Activated CD8-positive, alpha-beta memory T cell treated with anti-CD3 and anti-CD28 coated beads for 4 hours (primary cell): Measurements from ENCODE around the gene MFAP4.

ENCODE experiments used
- DNase-seq, 2 donors: peaks; one replicate each; pipeline ENCODE4 v3.0.0-alpha.2; 2020; ENCODE audit warnings: low read depth in 2 of 2

Gene MFAP4

GRCh38 chr17:19410091-19410490, 23.1 kb upstream of the MFAP4 start:
- DNase-seq: no peak

DNA sequence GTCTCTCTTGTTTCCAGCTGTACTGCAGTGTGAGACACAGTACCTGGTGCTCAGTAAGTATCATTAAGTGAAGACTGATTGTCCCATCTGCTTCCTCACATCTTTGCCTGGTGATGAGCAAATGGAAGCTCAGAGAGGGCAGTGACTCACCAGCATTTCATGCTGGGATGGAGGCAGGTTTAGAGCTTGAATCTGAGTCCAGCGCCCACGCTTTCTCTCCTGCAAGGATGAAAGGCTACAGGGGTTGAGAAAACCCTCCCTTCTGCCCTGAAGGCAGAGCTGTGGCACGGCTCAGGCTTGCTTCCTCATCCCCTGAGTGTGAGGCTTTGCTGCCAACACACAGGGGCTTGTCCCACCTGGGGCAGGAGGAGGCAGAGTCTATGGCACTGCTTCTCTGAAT, 22.5 kb upstream of the MFAP4 start:
- DNase-seq: no peak

GRCh38 chr17:19409066-19409465, 22.1 kb upstream of the MFAP4 start:
- no peak for DNase-seq

DNA sequence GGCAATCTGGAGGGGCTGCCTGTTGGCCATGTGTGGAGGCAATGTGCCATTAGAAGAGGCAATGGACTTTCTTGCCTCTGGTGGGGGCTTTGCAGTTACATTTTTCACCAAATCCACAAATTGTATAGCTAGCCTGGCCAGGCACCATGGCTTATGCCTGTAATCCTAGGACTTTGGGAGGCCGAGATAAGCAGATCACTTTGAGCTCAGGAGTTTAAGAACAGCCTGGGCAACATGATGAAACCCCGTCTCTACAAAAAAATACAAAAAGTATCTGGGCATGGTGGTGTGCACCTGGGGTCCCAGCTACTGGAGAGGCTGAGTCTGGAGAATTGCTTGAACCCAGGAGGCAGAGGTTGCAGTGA, 21.3 kb upstream of the MFAP4 start:
- DNase-seq: no peak

DNA sequence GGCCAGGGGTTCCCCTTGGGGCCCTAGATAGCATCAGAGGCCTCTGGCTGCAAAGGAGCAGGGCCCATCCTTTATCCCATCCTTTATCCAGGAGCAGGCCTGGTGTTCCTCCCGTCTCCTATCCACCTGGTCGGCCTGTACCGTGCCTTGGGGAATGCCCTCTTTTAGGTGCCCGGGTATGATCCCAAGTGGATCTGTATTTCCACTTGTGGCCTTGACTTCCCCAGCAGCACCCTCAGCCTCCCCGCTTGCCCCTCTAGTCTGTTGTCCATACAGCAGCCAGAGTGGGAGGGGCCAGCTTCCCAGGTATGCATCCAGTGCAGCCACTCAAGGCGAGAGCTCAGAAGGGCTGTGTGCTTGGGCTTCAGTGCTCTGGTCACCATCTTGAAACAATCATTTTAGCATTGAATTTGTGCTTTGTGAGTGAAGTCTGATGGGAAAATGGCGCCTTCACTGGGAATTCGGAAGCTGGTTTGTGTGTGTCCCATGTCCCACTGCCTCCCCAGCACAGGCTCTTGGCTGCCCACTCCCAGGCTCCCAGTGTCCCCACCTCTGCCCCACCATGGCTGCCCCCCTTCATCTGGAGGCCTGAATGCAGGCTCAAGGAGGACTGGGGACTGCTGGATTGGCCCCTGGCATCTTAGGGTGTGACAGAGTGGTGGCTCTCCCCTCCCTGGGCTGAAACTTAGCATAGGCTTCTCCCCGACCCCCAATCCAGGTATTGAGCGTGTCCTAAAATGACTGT, 20.8 kb upstream of the MFAP4 start:
- DNase-seq: no peak

- no peak for DNase-seq
Observed at GRCh38 chr17:19405114-19405513, 18.1 kb upstream of the MFAP4 start.

DNA sequence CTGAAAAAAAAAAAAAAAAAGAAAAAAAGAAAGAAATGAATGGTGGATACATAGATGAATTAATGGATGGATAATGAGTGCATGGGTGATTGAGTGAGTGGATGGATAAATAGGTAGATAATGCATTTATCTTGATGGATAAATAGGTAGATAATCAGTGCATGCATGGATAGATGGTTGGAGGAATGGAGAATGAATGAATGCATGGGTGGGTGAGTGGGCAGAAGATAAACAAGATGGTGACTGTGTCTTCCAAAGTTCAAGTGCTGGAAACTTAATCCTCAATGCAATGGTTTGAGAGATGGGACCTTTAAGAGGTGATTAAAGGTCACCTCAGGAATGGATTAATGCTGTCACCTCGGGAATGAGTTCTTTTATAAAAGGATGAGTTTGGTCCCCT, 17.3 kb upstream of the MFAP4 start:
- DNase-seq: no peak

DNA sequence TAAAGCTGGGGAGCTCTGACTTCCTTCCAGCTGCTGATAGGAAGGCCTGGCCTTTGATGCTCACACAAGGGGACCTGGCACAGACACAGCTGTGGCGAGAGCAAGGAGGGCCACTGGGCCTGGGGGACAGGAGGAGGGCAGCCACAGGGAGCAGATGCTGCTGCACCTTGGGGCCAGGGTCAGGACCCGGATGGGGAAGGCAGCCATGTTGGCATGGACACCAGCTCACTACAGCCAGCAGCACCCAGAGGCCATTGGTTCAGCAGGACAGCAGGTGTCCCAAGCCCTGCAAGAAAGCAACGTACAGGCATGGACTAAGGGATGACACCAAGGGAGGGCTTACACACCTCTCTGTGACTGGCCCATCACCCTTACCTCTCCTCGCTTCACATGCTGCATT, 16.0 kb upstream of the MFAP4 start:
- DNase-seq: no peak

DNA sequence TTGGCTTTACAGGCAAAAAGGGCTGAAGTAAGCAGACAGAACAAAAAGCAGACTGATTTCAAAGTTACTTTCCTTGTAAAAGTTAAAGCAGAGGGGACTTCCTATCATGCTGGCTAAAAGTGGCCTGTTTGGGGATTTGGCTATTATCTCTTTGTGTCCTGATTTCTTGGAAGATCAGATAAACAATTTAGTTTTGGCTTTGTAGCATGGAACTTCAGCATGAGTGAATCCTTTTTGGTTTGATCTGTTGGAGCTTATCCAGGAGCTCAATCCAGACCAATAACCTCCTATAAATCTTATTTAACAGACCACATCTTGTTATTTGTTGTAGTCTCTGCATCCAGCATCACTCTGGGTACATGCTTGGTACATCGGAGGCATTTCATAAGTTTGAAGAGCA, 15.2 kb upstream of the MFAP4 start:
- DNase-seq: no peak

GRCh38 chr17:19401321-19402010, 14.5 kb upstream of the MFAP4 start:
- DNase-seq: no peak

DNA sequence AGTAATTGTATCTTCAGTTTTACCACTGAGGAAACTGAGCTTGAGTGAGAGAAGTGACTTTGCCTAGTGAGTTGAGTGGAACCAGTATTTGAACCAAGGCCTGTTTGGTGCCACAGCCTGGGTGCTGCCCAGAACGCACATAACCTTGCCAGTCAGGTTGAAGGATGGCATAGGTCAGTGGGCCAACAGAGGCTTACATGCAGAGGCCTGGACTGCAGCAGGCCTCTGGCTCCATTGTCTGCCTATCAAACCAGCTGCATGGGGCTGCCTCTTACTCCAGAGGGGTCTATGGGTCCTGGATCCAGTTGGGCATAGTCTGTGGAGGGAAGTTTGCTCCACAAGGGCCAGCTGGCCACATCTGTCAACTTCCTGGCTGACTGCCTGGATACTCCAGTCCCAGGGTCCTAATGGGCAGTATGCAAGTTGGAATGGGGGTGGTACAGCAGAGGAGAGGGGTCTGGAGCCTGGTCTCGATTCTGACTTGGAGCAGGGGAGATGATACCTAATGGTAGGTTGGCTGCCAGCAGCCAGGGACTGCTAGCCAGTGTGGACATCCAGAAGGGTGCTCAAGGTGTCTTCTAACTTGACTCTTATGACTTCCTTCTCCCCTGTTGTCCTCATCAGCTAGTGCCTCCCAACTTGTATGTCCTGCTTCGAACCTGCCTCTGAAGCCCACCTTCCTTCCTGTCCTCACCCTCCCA, 12.9 kb upstream of the MFAP4 start:
- no peak for DNase-seq

GRCh38 chr17:19398301-19399181, 11.6 kb upstream of the MFAP4 start:
- no peak for DNase-seq

GRCh38 chr17:19397556-19398041, 10.6 kb upstream of the MFAP4 start:
- DNase-seq: no peak

DNA sequence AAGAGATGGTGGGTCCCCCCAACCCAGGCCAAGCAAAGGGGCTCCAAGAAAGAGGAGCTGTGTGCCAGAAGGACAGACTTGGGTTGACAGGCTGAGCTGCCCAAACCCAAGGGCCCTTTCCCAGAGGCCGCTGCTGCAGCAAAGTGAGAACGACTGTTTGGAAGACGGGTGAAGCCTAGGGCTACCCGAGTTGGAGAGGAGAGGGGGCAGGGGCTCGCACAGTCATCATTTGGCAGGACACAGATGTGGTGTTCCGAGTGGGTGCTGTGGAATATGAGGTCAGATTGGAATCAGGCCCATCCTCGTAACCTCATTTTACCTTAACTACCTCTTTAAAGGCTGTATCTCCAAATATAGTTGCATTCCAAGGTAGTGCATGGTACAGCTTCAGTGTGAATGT, 5.3 kb upstream of the MFAP4 start:
- no peak for DNase-seq

DNA sequence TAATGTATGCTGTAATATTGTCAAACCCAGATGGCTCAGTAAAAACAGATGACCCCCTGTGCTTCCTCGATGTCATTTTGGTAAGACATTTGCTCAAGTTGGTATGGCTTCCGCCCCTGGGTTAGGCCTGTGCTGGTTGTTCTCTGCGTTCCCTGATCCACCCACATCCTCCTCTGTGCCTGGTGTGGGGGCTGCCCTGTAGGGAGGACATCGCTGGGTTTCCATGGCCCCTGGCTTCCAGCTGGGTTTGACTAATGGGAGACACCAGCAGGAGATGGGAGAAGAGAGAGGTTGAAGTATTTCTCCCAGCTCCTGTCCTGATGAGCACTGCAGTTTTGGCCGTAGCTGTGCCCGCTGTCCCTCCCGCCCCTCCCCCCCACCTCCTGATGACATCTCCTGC, 4.4 kb upstream of the MFAP4 start:
- DNase-seq: no peak

DNA sequence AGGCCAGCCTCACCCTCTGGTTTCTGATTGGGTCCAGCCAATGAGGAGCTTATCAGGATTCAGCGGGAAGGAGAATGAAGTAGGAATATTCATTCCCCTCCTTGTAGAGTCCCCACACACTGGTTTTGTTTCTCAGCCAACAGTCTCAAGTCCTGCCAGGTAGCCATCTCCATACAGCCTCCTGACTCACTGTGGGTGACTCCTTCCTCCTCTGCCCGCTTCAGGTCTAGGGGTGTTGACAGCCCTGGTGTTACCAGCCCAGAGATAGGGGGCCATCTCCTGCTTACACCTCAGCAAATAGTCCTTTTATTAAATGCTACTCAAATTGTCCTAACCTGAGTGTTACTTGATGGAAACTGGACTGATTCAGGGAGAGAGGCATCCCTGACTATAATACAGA, 4.0 kb upstream of the MFAP4 start:
- DNase-seq: no peak

DNA sequence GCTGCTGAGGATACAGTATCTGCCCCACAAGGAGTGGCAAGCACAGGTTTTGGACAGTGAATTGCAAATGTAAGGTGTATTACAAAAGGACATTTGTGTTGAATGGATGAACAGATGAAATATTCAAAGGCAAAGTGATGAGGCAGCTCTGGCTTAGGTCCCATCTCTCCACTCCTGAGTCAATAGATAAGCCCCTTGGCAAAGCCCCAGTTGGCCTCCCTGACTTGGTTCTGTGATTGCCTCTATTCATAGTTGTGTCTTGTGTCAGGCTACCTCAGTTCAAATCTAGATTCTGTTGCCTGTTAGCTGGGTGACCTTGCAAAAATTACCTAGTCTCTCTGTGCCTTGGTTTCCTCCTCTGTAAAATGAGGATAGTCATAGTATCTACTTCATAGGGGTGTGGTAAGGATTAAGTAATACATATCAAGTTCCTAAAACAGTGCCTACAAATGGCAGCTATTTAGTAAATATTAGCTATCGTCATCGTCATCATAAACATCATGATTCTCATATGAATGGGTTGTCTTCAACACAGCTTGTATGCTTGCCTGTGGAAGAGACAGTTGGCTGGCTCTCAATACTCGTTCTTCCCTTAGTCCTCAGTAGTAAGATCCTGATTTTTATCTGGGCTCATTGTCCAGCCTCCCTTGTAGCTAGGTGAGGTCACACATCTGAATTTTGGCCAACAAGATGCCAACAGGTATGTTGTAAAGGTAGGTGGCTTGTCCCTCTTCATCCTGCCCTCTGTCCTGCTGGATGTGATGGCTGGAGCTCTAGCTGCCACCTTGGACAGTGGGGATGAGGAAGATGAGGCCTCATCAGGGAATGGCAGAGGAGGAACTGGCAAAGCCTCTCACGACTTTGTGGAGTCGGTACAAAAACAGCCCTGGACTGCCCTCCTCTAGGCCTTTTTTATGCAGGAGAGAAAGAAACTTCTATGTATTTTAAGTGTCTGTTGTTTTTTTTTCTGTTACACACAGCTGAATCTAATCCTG, 2.1 kb upstream of the MFAP4 start:
- DNase-seq: no peak

DNA sequence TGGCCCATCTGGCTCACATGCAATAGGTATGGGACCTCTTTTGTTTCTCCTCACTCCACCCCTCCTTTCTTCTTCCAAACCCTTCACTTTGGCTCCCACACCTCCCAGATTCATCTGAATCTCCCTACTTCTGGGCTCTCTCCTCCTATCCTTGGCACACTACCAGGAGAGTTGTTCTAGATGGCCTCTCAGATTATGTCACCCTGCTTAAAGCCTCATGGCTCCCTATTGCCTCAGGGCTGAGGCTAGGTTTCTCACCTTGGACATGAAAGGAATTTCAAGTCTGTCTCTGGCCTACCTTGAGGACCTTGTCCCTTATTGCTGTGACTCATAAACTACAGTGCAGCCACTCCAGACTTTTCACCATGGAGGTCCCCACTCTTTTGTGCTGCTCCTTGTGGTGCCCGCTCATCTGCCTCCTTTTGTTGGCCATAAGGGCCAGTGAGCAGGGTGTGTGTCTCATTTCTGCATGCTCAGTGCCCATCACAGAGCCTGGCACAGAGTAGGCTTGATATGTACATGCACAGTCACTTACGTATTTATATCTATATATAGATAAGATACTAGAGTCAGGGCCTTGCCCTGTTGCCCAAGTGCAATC, 1.0 kb upstream of the MFAP4 start:
- no peak for DNase-seq

DNA sequence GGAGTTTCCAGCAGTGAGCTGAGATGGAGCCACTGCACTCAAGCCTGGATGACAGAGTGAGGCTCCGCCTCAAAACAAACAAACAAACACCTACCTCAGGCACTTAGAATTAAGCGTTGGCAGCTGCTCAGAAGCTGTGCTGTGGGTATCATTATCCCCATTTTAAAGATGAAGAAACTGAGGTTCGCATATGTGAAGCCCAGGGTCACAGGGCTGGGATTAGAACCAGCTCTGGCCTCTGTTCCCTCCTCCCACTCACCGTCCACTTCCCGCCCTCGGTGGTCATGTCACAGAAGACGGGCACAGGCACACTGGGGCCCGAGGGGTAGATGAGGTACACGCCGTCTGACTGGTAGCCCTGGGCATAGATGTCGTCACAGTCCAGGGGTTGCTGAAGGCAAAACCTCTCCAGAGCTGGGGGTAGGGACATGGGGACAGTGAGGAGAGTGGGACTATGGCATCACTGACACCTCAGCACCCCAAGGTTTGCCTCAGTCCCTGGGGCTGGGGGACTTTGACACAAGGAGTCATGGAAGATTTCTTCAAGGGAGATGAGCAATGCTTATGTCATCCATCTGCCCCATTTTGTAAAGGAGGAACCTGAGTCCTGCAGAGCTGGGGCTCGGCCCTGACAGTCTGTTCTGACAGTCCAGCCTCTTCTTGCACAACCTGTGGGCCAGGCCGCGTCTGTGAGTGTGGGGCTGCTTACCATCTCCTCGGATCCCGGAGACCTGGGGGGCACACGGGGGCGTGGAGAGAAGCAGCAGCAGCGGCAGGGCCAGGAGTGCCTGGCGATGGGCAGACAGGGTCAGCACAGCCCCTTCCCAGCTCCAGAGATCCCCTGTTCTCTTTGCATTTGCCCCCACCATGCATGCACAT, 700 bp downstream of the MFAP4 start:
- no peak for DNase-seq
